Liver (tissue), 9 donors: ENCODE data around the gene FAM241A. TPM values are rescaled to one million over a fixed set of nuclear protein-coding genes. Genes with fewer than 3 reads are reported as not detected.

Experiments used
- DNase-seq: peaks from one replicate; pipeline ENCODE4 v3.0.0-alpha.2; 2017; ENCODE audit warnings: low spot score
- H3K27ac ChIP-seq, 2 donors: one replicate each; pipeline ENCODE4 v1.7.0; 2013; ENCODE audit warnings: inconsistent platforms in 2 of 2, low read length in 2 of 2, control low read depth in 1 of 2, low read depth in 1 of 2, mild to moderate bottlenecking in 1 of 2
- H3K27me3 ChIP-seq, 4 donors: one replicate each; pipeline versions ENCODE4 v1.6.1 to v1.7.0; 2013; ENCODE audit warnings: low read length in 3 of 4, inconsistent platforms in 1 of 4, mild to moderate bottlenecking in 1 of 4, moderate library complexity in 1 of 4; ENCODE audit not compliant: control insufficient read depth in 4 of 4, insufficient read depth in 4 of 4
- H3K36me3 ChIP-seq, 4 donors: one replicate each; pipeline versions ENCODE4 v1.6.1 to v1.7.0; 2013; ENCODE audit warnings: low read length in 3 of 4, mild to moderate bottlenecking in 3 of 4, low read depth in 1 of 4, moderate library complexity in 1 of 4; ENCODE audit not compliant: control insufficient read depth in 4 of 4, insufficient read depth in 3 of 4
- H3K4me1 ChIP-seq, 4 donors: one replicate each; pipeline versions ENCODE4 v1.6.1 to v1.7.0; 2013; ENCODE audit warnings: low read length in 3 of 4, mild to moderate bottlenecking in 3 of 4, moderate library complexity in 1 of 4; ENCODE audit not compliant: control insufficient read depth in 4 of 4, insufficient read depth in 4 of 4
- H3K4me3 ChIP-seq, 3 donors: one replicate each; pipeline versions ENCODE4 v1.6.1 to v1.7.0; 2013; ENCODE audit warnings: low read length in 3 of 3, control low read depth in 1 of 3, low read depth in 1 of 3, mild to moderate bottlenecking in 1 of 3
- H3K9ac ChIP-seq, 2 donors: one replicate each; pipeline ENCODE4 v1.7.0; 2013; ENCODE audit warnings: low read length in 2 of 2, mild to moderate bottlenecking in 2 of 2, moderate library complexity in 2 of 2, control low read depth in 1 of 2, low read depth in 1 of 2
- H3K9me3 ChIP-seq, 4 donors: one replicate each; pipeline versions ENCODE4 v1.6.1 to v1.7.0; 2013; ENCODE audit warnings: low read length in 3 of 4; ENCODE audit not compliant: control insufficient read depth in 4 of 4
- EGR1 ChIP-seq, 2 donors: IDR thresholded peaks; 2 replicates each; pipeline ENCODE4 v1.6.1; 2016 to 2018; ENCODE audit warnings: antibody characterized with exemption in 2 of 2, low read depth in 2 of 2
- FOXA1 ChIP-seq: IDR thresholded peaks from 2 replicates; pipeline ENCODE4 v1.6.1; 2016; ENCODE audit warnings: antibody characterized with exemption
- FOXA2 ChIP-seq: IDR thresholded peaks from 2 replicates; pipeline ENCODE4 v1.6.1; 2016; ENCODE audit warnings: antibody characterized with exemption
- GABPA ChIP-seq, 2 donors: IDR thresholded peaks in 1 of 2; conservative IDR thresholded peaks in 1 of 2; 2 replicates each; pipeline ENCODE4 v1.6.1; 2016; ENCODE audit warnings: antibody characterized with exemption in 2 of 2, mild to moderate bottlenecking in 1 of 2, moderate library complexity in 1 of 2
- HNF4G ChIP-seq: IDR thresholded peaks from 2 replicates; pipeline ENCODE4 v1.6.1; 2016; ENCODE audit warnings: antibody characterized with exemption
- JUND ChIP-seq, 2 donors: IDR thresholded peaks; 2 replicates each; pipeline ENCODE4 v1.6.1; 2016; ENCODE audit warnings: antibody characterized with exemption in 2 of 2
- MAX ChIP-seq: IDR thresholded peaks from 2 replicates; pipeline ENCODE4 v1.6.1; 2016; ENCODE audit warnings: antibody characterized with exemption
- NR2F2 ChIP-seq: IDR thresholded peaks from 2 replicates; pipeline ENCODE4 v1.6.1; 2016; ENCODE audit warnings: antibody characterized with exemption
- RAD21 ChIP-seq, 2 donors: IDR thresholded peaks; 2 replicates each; pipeline ENCODE4 v1.6.1; 2016; ENCODE audit warnings: antibody characterized with exemption in 2 of 2, mild to moderate bottlenecking in 2 of 2
- RXRA ChIP-seq, 2 donors: IDR thresholded peaks; 2 replicates each; pipeline ENCODE4 v1.6.1; 2017 to 2018; ENCODE audit warnings: antibody characterized with exemption in 2 of 2, mild to moderate bottlenecking in 1 of 2
- SP1 ChIP-seq: IDR thresholded peaks from 2 replicates; pipeline ENCODE4 v1.6.1; 2018; ENCODE audit warnings: antibody characterized with exemption, mild to moderate bottlenecking
- TAF1 ChIP-seq: conservative IDR thresholded peaks from 2 replicates; pipeline ENCODE4 v1.6.1; 2016; ENCODE audit warnings: antibody characterized with exemption, mild to moderate bottlenecking
- YY1 ChIP-seq: IDR thresholded peaks from 2 replicates; pipeline ENCODE4 v1.6.1; 2016; ENCODE audit warnings: antibody characterized with exemption, mild to moderate bottlenecking
- ZBTB33 ChIP-seq: IDR thresholded peaks from 2 replicates; pipeline ENCODE4 v1.6.1; 2016; ENCODE audit warnings: antibody characterized with exemption
- WGBS: extraction: QIAGEN DNeasy Blood & Tissue Kit; methylation state at CpG from one replicate; pipeline ENCODE4 v1.1.7; 2013; 5-methylcytosine and 5-hydroxymethylcytosine counted together
- polyA plus RNA-seq, 2 donors: library from polyadenylated mRNA; stranded (reverse) in 1 of 2; unstranded in 1 of 2; fragments of 200-250 nt in 1 of 2; fragments of >200 nt in 1 of 2; fragmentation: Nextera tagmentation in 1 of 2; extraction: Ambion mirVana in 1 of 2; gene quantifications; one replicate each; pipeline versions ENCODE4 v1.2.1 to v1.2.3, GENCODE V29; 2013 to 2015
- total RNA-seq, 2 donors: library from RNA; depleted of rRNA; stranded (reverse); fragments of >200 nt; gene quantifications; one replicate each; pipeline ENCODE4 v1.2.3, GENCODE V29; 2014
- TF ChIP-seq, protein P1 (sequence below): IDR thresholded peaks from 2 replicates; pipeline ENCODE4 v1.6.1; 2016; ENCODE audit warnings: antibody characterized with exemption, mild to moderate bottlenecking
- TF ChIP-seq, protein P2 (sequence below): fragments of 150-350 bp; IDR thresholded peaks from 2 replicates; pipeline ENCODE4 v1.5.1; 2017; ENCODE audit warnings: improper control_type of control experiment, low read depth, low read length; ENCODE audit not compliant: missing input control
- donor health status: healthy.
- donor health status: healthy.
- donor health status: healthy.
- donor health status: healthy.
- donor health status: healthy.

The FAM241A gene
- total and polyA plus RNA-seq, 4 donors, result 1.1 to 2.3 (median 1.7) TPM

- Histone ChIP-seq H3K4me3 (no peak overlapping the region), H3K27ac (no peak overlapping the region), H3K27me3 (no peaks in the 10 kb centered on the region), H3K9me3 (no peaks in the 10 kb centered on the region), H3K9ac (no peak overlapping the region), H3K36me3 (no peaks in the 10 kb centered on the region), H3K4me1 (peaks cover 0 to 9% (median 3%) of the 10 kb centered on the region in 4 donors)
- 77% methylated on average over 6 of the region's 6 CpGs for WGBS
- no peak for TF ChIP-seq HNF4G
- TF ChIP-seq ZBTB33, result no peak
- no peak for TF ChIP-seq MAX
- TF ChIP-seq FOXA2, result no peak
- TF ChIP-seq EGR1 (IDR thresholded peaks at IDR 0.05; ENCODE audit: low read depth in 2 of 2), result no peak
- TF ChIP-seq, protein P1, sequence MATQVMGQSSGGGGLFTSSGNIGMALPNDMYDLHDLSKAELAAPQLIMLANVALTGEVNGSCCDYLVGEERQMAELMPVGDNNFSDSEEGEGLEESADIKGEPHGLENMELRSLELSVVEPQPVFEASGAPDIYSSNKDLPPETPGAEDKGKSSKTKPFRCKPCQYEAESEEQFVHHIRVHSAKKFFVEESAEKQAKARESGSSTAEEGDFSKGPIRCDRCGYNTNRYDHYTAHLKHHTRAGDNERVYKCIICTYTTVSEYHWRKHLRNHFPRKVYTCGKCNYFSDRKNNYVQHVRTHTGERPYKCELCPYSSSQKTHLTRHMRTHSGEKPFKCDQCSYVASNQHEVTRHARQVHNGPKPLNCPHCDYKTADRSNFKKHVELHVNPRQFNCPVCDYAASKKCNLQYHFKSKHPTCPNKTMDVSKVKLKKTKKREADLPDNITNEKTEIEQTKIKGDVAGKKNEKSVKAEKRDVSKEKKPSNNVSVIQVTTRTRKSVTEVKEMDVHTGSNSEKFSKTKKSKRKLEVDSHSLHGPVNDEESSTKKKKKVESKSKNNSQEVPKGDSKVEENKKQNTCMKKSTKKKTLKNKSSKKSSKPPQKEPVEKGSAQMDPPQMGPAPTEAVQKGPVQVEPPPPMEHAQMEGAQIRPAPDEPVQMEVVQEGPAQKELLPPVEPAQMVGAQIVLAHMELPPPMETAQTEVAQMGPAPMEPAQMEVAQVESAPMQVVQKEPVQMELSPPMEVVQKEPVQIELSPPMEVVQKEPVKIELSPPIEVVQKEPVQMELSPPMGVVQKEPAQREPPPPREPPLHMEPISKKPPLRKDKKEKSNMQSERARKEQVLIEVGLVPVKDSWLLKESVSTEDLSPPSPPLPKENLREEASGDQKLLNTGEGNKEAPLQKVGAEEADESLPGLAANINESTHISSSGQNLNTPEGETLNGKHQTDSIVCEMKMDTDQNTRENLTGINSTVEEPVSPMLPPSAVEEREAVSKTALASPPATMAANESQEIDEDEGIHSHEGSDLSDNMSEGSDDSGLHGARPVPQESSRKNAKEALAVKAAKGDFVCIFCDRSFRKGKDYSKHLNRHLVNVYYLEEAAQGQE, result no peak
- no peak for TF ChIP-seq JUND (IDR thresholded peaks at IDR 0.05)
- no peak for TF ChIP-seq GABPA (IDR thresholded peaks at IDR 0.05 in 1 of 2, conservative IDR thresholded peaks at IDR 0.05 in 1 of 2)
- no peak for TF ChIP-seq NR2F2
- DNase-seq, result no peak
Observed at GRCh38 chr4:112152521-112152920, 7.3 kb downstream of the FAM241A start.

- Histone ChIP-seq H3K9me3 (no peaks in the 10 kb centered on the region), H3K9ac (no peak overlapping the region), H3K4me3 (no peak overlapping the region), H3K36me3 (no peaks in the 10 kb centered on the region), H3K4me1 (peaks cover 0 to 9% (median 3%) of the 10 kb centered on the region in 4 donors), H3K27me3 (no peaks in the 10 kb centered on the region), H3K27ac (no peak overlapping the region)
- TF ChIP-seq SP1 (no peak), YY1 (no peak), FOXA2 (no peak), JUND (IDR thresholded peaks at IDR 0.05) (no peak), MAX (no peak), RAD21 (IDR thresholded peaks at IDR 0.05) (no peak), RXRA (IDR thresholded peaks at IDR 0.05) (no peak), EGR1 (IDR thresholded peaks at IDR 0.05; ENCODE audit: low read depth in 2 of 2) (no peak), FOXA1 (no peak), TAF1 (no peak), ZBTB33 (no peak)
- TF ChIP-seq, protein P2, sequence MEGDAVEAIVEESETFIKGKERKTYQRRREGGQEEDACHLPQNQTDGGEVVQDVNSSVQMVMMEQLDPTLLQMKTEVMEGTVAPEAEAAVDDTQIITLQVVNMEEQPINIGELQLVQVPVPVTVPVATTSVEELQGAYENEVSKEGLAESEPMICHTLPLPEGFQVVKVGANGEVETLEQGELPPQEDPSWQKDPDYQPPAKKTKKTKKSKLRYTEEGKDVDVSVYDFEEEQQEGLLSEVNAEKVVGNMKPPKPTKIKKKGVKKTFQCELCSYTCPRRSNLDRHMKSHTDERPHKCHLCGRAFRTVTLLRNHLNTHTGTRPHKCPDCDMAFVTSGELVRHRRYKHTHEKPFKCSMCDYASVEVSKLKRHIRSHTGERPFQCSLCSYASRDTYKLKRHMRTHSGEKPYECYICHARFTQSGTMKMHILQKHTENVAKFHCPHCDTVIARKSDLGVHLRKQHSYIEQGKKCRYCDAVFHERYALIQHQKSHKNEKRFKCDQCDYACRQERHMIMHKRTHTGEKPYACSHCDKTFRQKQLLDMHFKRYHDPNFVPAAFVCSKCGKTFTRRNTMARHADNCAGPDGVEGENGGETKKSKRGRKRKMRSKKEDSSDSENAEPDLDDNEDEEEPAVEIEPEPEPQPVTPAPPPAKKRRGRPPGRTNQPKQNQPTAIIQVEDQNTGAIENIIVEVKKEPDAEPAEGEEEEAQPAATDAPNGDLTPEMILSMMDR, result no peak
- TF ChIP-seq, protein P1, result no peak
- no peak for DNase-seq
- WGBS, result 73% methylated on average over 4 of the region's 4 CpGs
Observed at GRCh38 chr4:112153211-112153791, 8.0 kb downstream of the FAM241A start.
